Esophagus (tissue), 2 donors: ENCODE measurements around the gene SPATA20. TPM values are rescaled to one million over a fixed set of nuclear protein-coding genes. Genes with fewer than 3 reads are reported as not detected.

Experiments used
- H3K27ac ChIP-seq, 2 donors: one replicate each; pipeline ENCODE4 v1.5.1; 2013; ENCODE audit warnings: low read depth in 2 of 2, mild to moderate bottlenecking in 2 of 2, inconsistent platforms in 1 of 2, low read length in 1 of 2, moderate library complexity in 1 of 2
- H3K27me3 ChIP-seq, 2 donors: one replicate each; pipeline ENCODE4 v1.6.1; 2013; ENCODE audit warnings: low read length in 2 of 2, control low read depth in 1 of 2, mild to moderate bottlenecking in 1 of 2; ENCODE audit not compliant: insufficient read depth in 2 of 2, control insufficient read depth in 1 of 2
- H3K36me3 ChIP-seq, 2 donors: one replicate each; pipeline ENCODE4 v1.6.1; 2013; ENCODE audit warnings: low read length in 1 of 2; ENCODE audit not compliant: control insufficient read depth in 2 of 2, insufficient read depth in 2 of 2
- H3K4me1 ChIP-seq, 2 donors: one replicate each; pipeline ENCODE4 v1.6.1; 2013; ENCODE audit warnings: low read length in 1 of 2; ENCODE audit not compliant: control insufficient read depth in 2 of 2, insufficient read depth in 2 of 2
- H3K4me3 ChIP-seq, 2 donors: one replicate each; pipeline ENCODE4 v1.5.1; 2013; ENCODE audit warnings: low read length in 2 of 2, mild to moderate bottlenecking in 2 of 2, low read depth in 1 of 2, moderate library complexity in 1 of 2
- H3K9me3 ChIP-seq, 2 donors: one replicate each; pipeline ENCODE4 v1.6.1; 2013; ENCODE audit warnings: mild to moderate bottlenecking in 2 of 2, low read depth in 1 of 2, low read length in 1 of 2, moderate library complexity in 1 of 2; ENCODE audit not compliant: control insufficient read depth in 2 of 2, insufficient read depth in 1 of 2
- WGBS, 2 donors: extraction: QIAGEN DNeasy Blood & Tissue Kit; methylation state at CpG; one replicate each; pipeline ENCODE4 v1.1.7; 2013; 5-methylcytosine and 5-hydroxymethylcytosine counted together
- polyA plus RNA-seq, 2 donors: library from polyadenylated mRNA; stranded (reverse); fragments of 200-250 nt; gene quantifications; one replicate each; pipeline ENCODE4 v1.2.3, GENCODE V29; 2013
- donor health status: healthy with polysubstance abuse.
- donor health status: Bipolar disorder and iron deficiency.

Gene SPATA20
- polyA plus RNA-seq, 2 donors: 11.5 to 26.7 TPM

GRCh38 chr17:50588391-50589049 is 41.5 kb downstream of the SPATA20 start:
- Histone ChIP-seq H3K36me3 (no peaks in the 10 kb centered on the region), H3K4me3 (no peak overlapping the region), H3K27ac (no peak overlapping the region), H3K4me1 (peaks cover 0 to 10% of the 10 kb centered on the region in 2 donors), H3K27me3 (no peaks in the 10 kb centered on the region), H3K9me3 (no peaks in the 10 kb centered on the region)
- 57 to 65% methylated on average over 18 of the region's 18 CpGs for WGBS, 2 donors

- no peaks in the 10 kb centered on the region for H3K36me3 ChIP-seq
- H3K9me3 ChIP-seq: no peaks in the 10 kb centered on the region
- 34 to 40% methylated on average over 10 of the region's 10 CpGs for WGBS, 2 donors
- no peak overlapping the region for H3K27ac ChIP-seq
- H3K27me3 ChIP-seq: no peaks in the 10 kb centered on the region
- H3K4me3 ChIP-seq: no peak overlapping the region
- peaks cover 0 to 10% of the 10 kb centered on the region in 2 donors for H3K4me1 ChIP-seq
Measured at GRCh38 chr17:50589095-50589705, 42.2 kb downstream of the SPATA20 start.

- Histone ChIP-seq H3K27me3 (no peaks in the 10 kb centered on the region), H3K9me3 (no peaks in the 10 kb centered on the region), H3K4me1 (peaks cover 0 to 10% of the 10 kb centered on the region in 2 donors), H3K27ac (no peak overlapping the region), H3K4me3 (no peak overlapping the region), H3K36me3 (no peaks in the 10 kb centered on the region)
- 94 to 95% methylated on average over 24 of the region's 24 CpGs for WGBS, 2 donors
Measured at GRCh38 chr17:50590946-50591737, 44.2 kb downstream of the SPATA20 start.

DNA sequence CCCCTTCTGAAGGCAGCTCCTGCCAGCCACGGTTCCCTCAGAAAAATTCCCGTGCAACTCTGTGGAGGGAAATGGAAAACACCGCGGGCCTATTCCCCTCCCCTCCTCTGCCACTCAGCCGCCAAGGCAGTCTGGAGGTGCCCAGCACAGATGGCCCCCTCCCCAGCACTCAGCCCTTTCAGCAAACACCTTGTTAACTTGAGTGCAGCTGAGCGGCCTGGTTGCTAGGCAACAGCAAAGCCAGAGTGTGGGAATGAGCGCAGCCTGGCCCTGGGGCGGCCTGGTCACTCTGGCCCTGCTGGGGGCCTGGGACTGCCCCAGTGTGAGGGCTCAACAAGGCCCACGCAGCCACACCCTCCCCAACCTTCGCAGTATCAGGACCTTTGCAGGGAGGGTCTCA is 46.3 kb downstream of the SPATA20 start:
- Histone ChIP-seq H3K27me3 (no peaks in the 10 kb centered on the region), H3K9me3 (no peaks in the 10 kb centered on the region), H3K27ac (no peak overlapping the region), H3K4me1 (peaks cover 0 to 10% of the 10 kb centered on the region in 2 donors), H3K36me3 (no peaks in the 10 kb centered on the region), H3K4me3 (no peak overlapping the region)
- 59 to 66% methylated on average over 10 of the region's 10 CpGs for WGBS, 2 donors

DNA sequence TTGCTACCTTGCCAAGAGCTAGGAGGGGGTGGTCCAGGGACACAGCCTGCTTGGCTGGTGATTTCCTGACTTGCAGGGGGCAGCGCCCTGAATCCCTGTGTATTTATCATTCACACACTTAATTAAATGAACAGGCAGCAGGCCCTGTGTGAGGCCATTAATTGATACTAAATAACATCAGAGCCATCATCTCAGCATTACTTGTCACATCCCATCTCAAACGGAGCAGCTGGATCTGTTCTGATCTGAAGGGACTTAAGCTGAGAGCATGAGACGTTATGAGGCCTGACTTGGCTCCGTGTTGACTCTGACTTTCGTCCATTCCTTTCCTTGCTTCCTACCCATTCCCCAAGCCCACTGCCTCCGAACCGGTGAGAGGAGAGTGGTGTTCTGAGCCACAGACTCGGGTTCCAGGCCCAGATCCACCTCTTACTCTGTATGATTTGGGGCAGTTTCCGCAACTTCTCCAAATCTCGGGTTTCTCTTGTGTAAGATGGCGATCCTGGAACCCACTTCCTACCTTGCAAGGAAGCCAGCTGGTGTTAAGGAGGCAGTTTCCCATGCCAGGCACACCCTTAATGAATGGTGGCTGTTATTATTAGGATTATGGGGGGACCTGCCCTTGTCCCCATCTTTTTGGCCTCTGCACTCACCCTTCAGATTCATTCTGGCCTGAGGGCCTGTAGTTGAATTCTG is 47.3 kb downstream of the SPATA20 start:
- Histone ChIP-seq H3K36me3 (no peaks in the 10 kb centered on the region), H3K27ac (no peak overlapping the region), H3K27me3 (no peaks in the 10 kb centered on the region), H3K4me1 (peaks cover 0 to 7% of the 10 kb centered on the region in 2 donors), H3K9me3 (no peaks in the 10 kb centered on the region), H3K4me3 (no peak overlapping the region)
- 80 to 82% methylated on average over 11 of the region's 11 CpGs for WGBS, 2 donors

GRCh38 chr17:50594892-50595291 is 47.9 kb downstream of the SPATA20 start:
- Histone ChIP-seq H3K4me1 (peaks cover 0 to 1% of the 10 kb centered on the region in 2 donors), H3K27me3 (no peaks in the 10 kb centered on the region), H3K9me3 (no peaks in the 10 kb centered on the region), H3K36me3 (no peaks in the 10 kb centered on the region), H3K27ac (no peak overlapping the region), H3K4me3 (no peak overlapping the region)
- 89% methylated on average over 21 of the region's 21 CpGs for WGBS, 2 donors

GRCh38 chr17:50596191-50597037 is 49.4 kb downstream of the SPATA20 start:
- H3K9me3 ChIP-seq: no peaks in the 10 kb centered on the region
- no peak overlapping the region for H3K27ac ChIP-seq
- no peaks in the 10 kb centered on the region for H3K36me3 ChIP-seq
- no peaks in the 10 kb centered on the region for H3K4me1 ChIP-seq
- no peaks in the 10 kb centered on the region for H3K27me3 ChIP-seq
- 77 to 78% methylated on average over 34 of the region's 34 CpGs for WGBS, 2 donors
- no peak overlapping the region for H3K4me3 ChIP-seq

- Histone ChIP-seq H3K4me3 (no peak overlapping the region), H3K9me3 (no peaks in the 10 kb centered on the region), H3K27ac (no peak overlapping the region), H3K4me1 (no peaks in the 10 kb centered on the region), H3K27me3 (no peaks in the 10 kb centered on the region), H3K36me3 (no peaks in the 10 kb centered on the region)
- WGBS, 2 donors: 81 to 82% methylated on average over 5 of the region's 5 CpGs
Measured at GRCh38 chr17:50598487-50598886, 51.5 kb downstream of the SPATA20 start.

DNA sequence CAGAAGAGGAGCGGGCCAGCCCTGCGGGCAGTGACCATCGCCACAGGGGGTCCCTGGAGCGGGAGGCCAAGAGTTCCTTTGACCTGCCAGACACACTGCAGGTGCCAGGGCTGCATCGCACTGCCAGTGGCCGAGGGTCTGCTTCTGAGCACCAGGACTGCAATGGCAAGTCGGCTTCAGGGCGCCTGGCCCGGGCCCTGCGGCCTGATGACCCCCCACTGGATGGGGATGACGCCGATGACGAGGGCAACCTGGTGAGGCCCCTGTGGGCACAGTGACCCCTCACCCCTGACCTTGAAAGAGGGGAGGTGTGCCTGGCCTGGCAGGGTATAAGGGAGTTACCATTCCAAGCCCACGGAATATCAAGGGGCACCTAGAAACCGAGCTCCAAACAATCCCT is 52.6 kb downstream of the SPATA20 start:
- H3K9me3 ChIP-seq: no peaks in the 10 kb centered on the region
- H3K4me1 ChIP-seq: no peaks in the 10 kb centered on the region
- H3K27ac ChIP-seq: no peak overlapping the region
- WGBS, 2 donors: 86 to 92% methylated on average over 15 of the region's 15 CpGs
- no peaks in the 10 kb centered on the region for H3K36me3 ChIP-seq
- H3K27me3 ChIP-seq: no peaks in the 10 kb centered on the region
- H3K4me3 ChIP-seq: no peak overlapping the region
